Renal cortex interstitium (tissue), 15 donors: Measurements from ENCODE around the gene CES4A. TPM values are rescaled to one million over a fixed set of nuclear protein-coding genes. Genes with fewer than 3 reads are reported as not detected.
"Not testable (repeated sequence)": the region's sequence is repeated elsewhere in the genome, so short reads cannot be mapped to it uniquely, and the experiment has no call there.

ENCODE experiments used
- DNase-seq, 11 donors: peaks; one replicate each; pipeline ENCODE4 v3.0.0-alpha.2; 2013; ENCODE audit warnings: low read depth in 9 of 11, low spot score in 4 of 11; ENCODE audit errors: extremely low read depth in 1 of 11
- long read RNA-seq, 16 experiments: transcript quantifications; one replicate each; lab custom pipeline, GENCODE V29; 2026
- polyA plus RNA-seq, 3 donors: library from polyadenylated mRNA; unstranded; fragments of 120-200 nt; gene quantifications; one replicate each; pipeline ENCODE4 v1.2.1, GENCODE V29; 2013; ENCODE audit not compliant: insufficient read length in 3 of 3

Gene CES4A
- polyA plus RNA-seq, result 10 to 100 TPM in 1 of 3 donors, 1 to 10 TPM in 2; 7.6 to 13.5 (median 8.5) TPM
- long read RNA-seq, donor 1, result 0 reads
- long read RNA-seq, donor 2, result 0 reads
- long read RNA-seq, donor 3, partial matches to known transcripts, result 0 of 3 reads
- long read RNA-seq, donor 3, other reads (novel, unspliced or antisense), result 0 of 3 reads
- long read RNA-seq, donor 4, partial matches to known transcripts, result 0 of 1 reads
- long read RNA-seq, donor 4, other reads (novel, unspliced or antisense), result 0 of 1 reads
- long read RNA-seq, donor 5, result 0 reads
- long read RNA-seq, donor 6, partial matches to known transcripts, result 0 of 1 reads
- long read RNA-seq, donor 6, other reads (novel, unspliced or antisense), result 0 of 1 reads
- long read RNA-seq, donor 7, result 0 reads
- long read RNA-seq, donor 8, result 0 reads
- long read RNA-seq, donor 9, result 0 reads
- long read RNA-seq, donor 10, partial matches to known transcripts, result 0 of 1 reads
- long read RNA-seq, donor 10, other reads (novel, unspliced or antisense), result 0 of 1 reads
- long read RNA-seq, donor 11, result 0 reads
- long read RNA-seq, donor 12, partial matches to known transcripts, result 0 of 2 reads
- long read RNA-seq, donor 12, other reads (novel, unspliced or antisense), result 0 of 2 reads
- long read RNA-seq, donor 13, result 0 reads
- long read RNA-seq, donor 14, result 0 reads
- long read RNA-seq, donor 15, result 0 reads
- long read RNA-seq, donor 16, partial matches to known transcripts, result 0 of 2 reads
- long read RNA-seq, donor 16, other reads (novel, unspliced or antisense), result 0 of 2 reads

GRCh38 chr16:66988197-66988788 lies at the start of gene CES4A:
CES4A (plus strand) TSS chr16:66988589; CDS start chr16:66988773, 184 bp downstream.
- DNase-seq, result no peak

- DNase-seq, result no peak
Measured at GRCh38 chr16:66939366-66939765, 49.0 kb upstream of the CES4A start.

- DNase-seq, result no peak
Measured at GRCh38 chr16:66940236-66940635, 48.2 kb upstream of the CES4A start.

GRCh38 chr16:66942981-66943380 lies 45.4 kb upstream of the CES4A start:
- no peak for DNase-seq

- DNase-seq, result no peak
Measured at GRCh38 chr16:66943426-66944053, 44.8 kb upstream of the CES4A start.

GRCh38 chr16:66944054-66944441 lies 44.3 kb upstream of the CES4A start:
- DNase-seq, result no peak

GRCh38 chr16:66944971-66945370 lies 43.4 kb upstream of the CES4A start:
- not testable (repeated sequence) for DNase-seq

- no peak for DNase-seq
Measured at GRCh38 chr16:66945939-66946338, 42.5 kb upstream of the CES4A start.

- no peak for DNase-seq
Measured at GRCh38 chr16:66946541-66946940, 41.8 kb upstream of the CES4A start.

GRCh38 chr16:66946974-66947301 lies 41.5 kb upstream of the CES4A start:
- no peak for DNase-seq

GRCh38 chr16:66947302-66948065 lies 40.9 kb upstream of the CES4A start:
- peak in 10 of 11 donors; percentile 67 to 87 (median 75) for DNase-seq

GRCh38 chr16:66948134-66948836 lies 40.1 kb upstream of the CES4A start:
- no peak for DNase-seq

GRCh38 chr16:66948837-66949225 lies 39.6 kb upstream of the CES4A start:
- DNase-seq, result no peak

- DNase-seq, result no peak
Measured at GRCh38 chr16:66949472-66949871, 38.9 kb upstream of the CES4A start.

GRCh38 chr16:66950437-66950836 lies 38.0 kb upstream of the CES4A start:
- no peak for DNase-seq

- no peak for DNase-seq
Measured at GRCh38 chr16:66950971-66951790, 37.2 kb upstream of the CES4A start.

GRCh38 chr16:66952430-66953110 lies 35.8 kb upstream of the CES4A start:
- no peak for DNase-seq
